ENCODE measurements around the gene TARBP2.

GRCh38 chr12:53500776-53501614 lies at the start of gene TARBP2:
- TF ChIP-seq CTCF (IDR thresholded peaks at IDR 0.05) (no peak), EZH2phosphoT487 (IDR thresholded peaks at IDR 0.05; ENCODE audit: borderline replicate concordance, low read depth) (no peak), RCOR1 (IDR thresholded peaks at IDR 0.05; ENCODE audit: low read length) (no peak), YY1 (IDR thresholded peaks at IDR 0.05; ENCODE audit: low read depth) (peak; percentile 73), MXI1 (IDR thresholded peaks at IDR 0.05; ENCODE audit: low read depth, low read length) (peak; percentile 15; the same call in 1 of the 2 replicates), POLR2AphosphoS5 (IDR thresholded peaks at IDR 0.05; ENCODE audit: low read depth, low read length) (peak; percentile 87), MAX (IDR thresholded peaks at IDR 0.05; ENCODE audit: low read depth) (peak; percentile 94)

Data from SK-N-SH (cell line).